ENCODE measurements around the gene PLEKHO1.

Gene PLEKHO1

GRCh38 chr1:150126811-150127210, 22.9 kb upstream of the PLEKHO1 start:
- CTCF ChIA-PET = interaction anchor here (0.5 to 2.5 kb wide), 3 partner anchors 14 to 61 kb away, joined by 3 to 10 read pairs (median 3); no protein-coding TSS in a partner anchor
- no peaks in the 10 kb centered on the region for H3K4me1 ChIP-seq (ENCODE audit: control insufficient read depth, insufficient read depth, low read length)
- H3K36me3 ChIP-seq (ENCODE audit: control insufficient read depth in 2 of 2, insufficient read depth in 1 of 2, low read length in 2 of 2) = peaks cover 3 to 9% of the 10 kb centered on the region in 2 experiments
- no peak for TF ChIP-seq ZNF202 (tag by site-specific recombination; IDR thresholded peaks at IDR 0.05; ENCODE audit: borderline replicate concordance)
- TF ChIP-seq ZNF785 (tag by site-specific recombination; IDR thresholded peaks at IDR 0.05) = no peak
- TF ChIP-seq SCRT2 (tag by site-specific recombination; IDR thresholded peaks at IDR 0.05) = peak; percentile 45; the same call in 1 of the 2 replicates
- H3K27ac ChIP-seq (ENCODE audit: extremely low read depth, low read depth, low read length) = no peak overlapping the region
- no peaks in the 10 kb centered on the region for H3K9me3 ChIP-seq (ENCODE audit: control insufficient read depth, insufficient read depth, low read depth, low read length)
- no peak overlapping the region for H3K4me3 ChIP-seq (ENCODE audit: low read depth, low read length)
- POLR2A ChIA-PET = interaction anchor here (0.8 kb wide), 1 partner anchor 32 kb away, joined by 3 read pairs; no protein-coding TSS in a partner anchor

DNA sequence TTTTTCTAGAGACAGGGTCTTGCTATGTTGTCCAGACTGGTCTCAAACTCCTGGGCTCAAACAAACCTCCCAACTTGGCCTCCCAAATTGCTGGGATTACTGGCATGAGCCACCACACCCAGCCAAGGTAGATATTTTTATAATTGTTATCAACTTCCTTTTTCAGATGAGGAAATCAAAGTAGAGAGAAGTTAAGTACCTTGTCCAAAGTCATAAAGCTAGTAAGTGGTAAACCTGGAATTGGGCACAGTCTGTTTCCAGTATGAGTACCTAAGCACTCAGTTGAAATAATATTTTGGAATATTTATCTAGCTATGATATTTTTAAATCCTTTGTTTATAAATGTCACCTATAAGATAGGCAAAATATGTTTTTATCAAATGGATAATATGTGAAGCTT, 22.3 kb upstream of the PLEKHO1 start:
- Histone ChIP-seq H3K4me3 (ENCODE audit: low read depth, low read length) (no peak overlapping the region), H3K36me3 (ENCODE audit: control insufficient read depth in 2 of 2, insufficient read depth in 1 of 2, low read length in 2 of 2) (peaks cover 0 to 9% of the 10 kb centered on the region in 2 experiments; a peak in 2 of 3 replicates), H3K9me3 (ENCODE audit: control insufficient read depth, insufficient read depth, low read depth, low read length) (no peaks in the 10 kb centered on the region), H3K27ac (ENCODE audit: extremely low read depth, low read depth, low read length) (no peak overlapping the region), H3K4me1 (ENCODE audit: control insufficient read depth, insufficient read depth, low read length) (no peaks in the 10 kb centered on the region)
- CTCF ChIA-PET = interaction anchor here (2.5 kb wide), 1 partner anchor 60 kb away, joined by 10 read pairs; no protein-coding TSS in a partner anchor
- POLR2A ChIA-PET = interaction anchor here (0.8 kb wide), 1 partner anchor 31 kb away, joined by 3 read pairs; no protein-coding TSS in a partner anchor
- TF ChIP-seq, protein P1, sequence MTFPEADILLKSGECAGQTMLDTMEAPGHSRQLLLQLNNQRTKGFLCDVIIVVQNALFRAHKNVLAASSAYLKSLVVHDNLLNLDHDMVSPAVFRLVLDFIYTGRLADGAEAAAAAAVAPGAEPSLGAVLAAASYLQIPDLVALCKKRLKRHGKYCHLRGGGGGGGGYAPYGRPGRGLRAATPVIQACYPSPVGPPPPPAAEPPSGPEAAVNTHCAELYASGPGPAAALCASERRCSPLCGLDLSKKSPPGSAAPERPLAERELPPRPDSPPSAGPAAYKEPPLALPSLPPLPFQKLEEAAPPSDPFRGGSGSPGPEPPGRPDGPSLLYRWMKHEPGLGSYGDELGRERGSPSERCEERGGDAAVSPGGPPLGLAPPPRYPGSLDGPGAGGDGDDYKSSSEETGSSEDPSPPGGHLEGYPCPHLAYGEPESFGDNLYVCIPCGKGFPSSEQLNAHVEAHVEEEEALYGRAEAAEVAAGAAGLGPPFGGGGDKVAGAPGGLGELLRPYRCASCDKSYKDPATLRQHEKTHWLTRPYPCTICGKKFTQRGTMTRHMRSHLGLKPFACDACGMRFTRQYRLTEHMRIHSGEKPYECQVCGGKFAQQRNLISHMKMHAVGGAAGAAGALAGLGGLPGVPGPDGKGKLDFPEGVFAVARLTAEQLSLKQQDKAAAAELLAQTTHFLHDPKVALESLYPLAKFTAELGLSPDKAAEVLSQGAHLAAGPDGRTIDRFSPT (tag by site-specific recombination; IDR thresholded peaks at IDR 0.05) = no peak
- TF ChIP-seq WT1 (tag by site-specific recombination; IDR thresholded peaks at IDR 0.05) (no peak), ZNF768 (tag by site-specific recombination; IDR thresholded peaks at IDR 0.05) (no peak), ZNF433 (tag by site-specific recombination; IDR thresholded peaks at IDR 0.05; ENCODE audit: low read depth) (no peak), ZNF561 (tag by site-specific recombination; IDR thresholded peaks at IDR 0.05; ENCODE audit: borderline replicate concordance) (no peak), ZNF626 (tag by site-specific recombination; IDR thresholded peaks at IDR 0.05) (no peak), ZNF23 (tag by site-specific recombination; IDR thresholded peaks at IDR 0.05; ENCODE audit: borderline replicate concordance) (no peak), ZNF175 (tag by site-specific recombination; IDR thresholded peaks at IDR 0.05) (no peak), ZNF623 (tag by site-specific recombination; IDR thresholded peaks at IDR 0.05) (no peak), CTCF (tag by site-specific recombination; IDR thresholded peaks at IDR 0.05) (no peak), ZNF266 (tag by site-specific recombination; IDR thresholded peaks at IDR 0.05; ENCODE audit: low read depth) (no peak), GLI2 (tag by site-specific recombination; IDR thresholded peaks at IDR 0.05; ENCODE audit: borderline replicate concordance, low read depth) (no peak), ZNF776 (tag by site-specific recombination; IDR thresholded peaks at IDR 0.05; ENCODE audit: borderline replicate concordance) (no peak), ZNF362 (tag by site-specific recombination; IDR thresholded peaks at IDR 0.05) (no peak), YY1 (tag by site-specific recombination; IDR thresholded peaks at IDR 0.05) (no peak), KLF16 (tag by site-specific recombination; IDR thresholded peaks at IDR 0.05) (no peak), ZIC2 (tag by site-specific recombination; IDR thresholded peaks at IDR 0.05) (no peak)
- TF ChIP-seq, protein P2, sequence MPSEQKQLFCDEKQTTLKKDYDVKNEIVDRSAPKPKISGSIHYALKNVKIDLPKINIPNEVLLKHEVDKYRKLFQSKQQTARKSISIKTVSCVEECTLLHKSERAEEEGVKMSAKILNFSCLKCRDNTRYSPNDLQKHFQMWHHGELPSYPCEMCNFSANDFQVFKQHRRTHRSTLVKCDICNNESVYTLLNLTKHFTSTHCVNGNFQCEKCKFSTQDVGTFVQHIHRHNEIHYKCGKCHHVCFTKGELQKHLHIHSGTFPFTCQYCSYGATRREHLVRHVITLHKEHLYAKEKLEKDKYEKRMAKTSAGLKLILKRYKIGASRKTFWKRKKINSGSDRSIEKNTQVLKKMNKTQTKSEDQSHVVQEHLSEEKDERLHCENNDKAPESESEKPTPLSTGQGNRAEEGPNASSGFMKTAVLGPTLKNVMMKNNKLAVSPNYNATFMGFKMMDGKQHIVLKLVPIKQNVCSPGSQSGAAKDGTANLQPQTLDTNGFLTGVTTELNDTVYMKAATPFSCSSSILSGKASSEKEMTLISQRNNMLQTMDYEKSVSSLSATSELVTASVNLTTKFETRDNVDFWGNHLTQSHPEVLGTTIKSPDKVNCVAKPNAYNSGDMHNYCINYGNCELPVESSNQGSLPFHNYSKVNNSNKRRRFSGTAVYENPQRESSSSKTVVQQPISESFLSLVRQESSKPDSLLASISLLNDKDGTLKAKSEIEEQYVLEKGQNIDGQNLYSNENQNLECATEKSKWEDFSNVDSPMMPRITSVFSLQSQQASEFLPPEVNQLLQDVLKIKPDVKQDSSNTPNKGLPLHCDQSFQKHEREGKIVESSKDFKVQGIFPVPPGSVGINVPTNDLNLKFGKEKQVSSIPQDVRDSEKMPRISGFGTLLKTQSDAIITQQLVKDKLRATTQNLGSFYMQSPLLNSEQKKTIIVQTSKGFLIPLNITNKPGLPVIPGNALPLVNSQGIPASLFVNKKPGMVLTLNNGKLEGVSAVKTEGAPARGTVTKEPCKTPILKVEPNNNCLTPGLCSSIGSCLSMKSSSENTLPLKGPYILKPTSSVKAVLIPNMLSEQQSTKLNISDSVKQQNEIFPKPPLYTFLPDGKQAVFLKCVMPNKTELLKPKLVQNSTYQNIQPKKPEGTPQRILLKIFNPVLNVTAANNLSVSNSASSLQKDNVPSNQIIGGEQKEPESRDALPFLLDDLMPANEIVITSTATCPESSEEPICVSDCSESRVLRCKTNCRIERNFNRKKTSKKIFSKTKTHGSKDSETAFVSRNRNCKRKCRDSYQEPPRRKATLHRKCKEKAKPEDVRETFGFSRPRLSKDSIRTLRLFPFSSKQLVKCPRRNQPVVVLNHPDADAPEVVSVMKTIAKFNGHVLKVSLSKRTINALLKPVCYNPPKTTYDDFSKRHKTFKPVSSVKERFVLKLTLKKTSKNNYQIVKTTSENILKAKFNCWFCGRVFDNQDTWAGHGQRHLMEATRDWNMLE (tag by site-specific recombination; conservative IDR thresholded peaks at IDR 0.05; ENCODE audit: low read depth) = no peak
- TF ChIP-seq, protein P3, sequence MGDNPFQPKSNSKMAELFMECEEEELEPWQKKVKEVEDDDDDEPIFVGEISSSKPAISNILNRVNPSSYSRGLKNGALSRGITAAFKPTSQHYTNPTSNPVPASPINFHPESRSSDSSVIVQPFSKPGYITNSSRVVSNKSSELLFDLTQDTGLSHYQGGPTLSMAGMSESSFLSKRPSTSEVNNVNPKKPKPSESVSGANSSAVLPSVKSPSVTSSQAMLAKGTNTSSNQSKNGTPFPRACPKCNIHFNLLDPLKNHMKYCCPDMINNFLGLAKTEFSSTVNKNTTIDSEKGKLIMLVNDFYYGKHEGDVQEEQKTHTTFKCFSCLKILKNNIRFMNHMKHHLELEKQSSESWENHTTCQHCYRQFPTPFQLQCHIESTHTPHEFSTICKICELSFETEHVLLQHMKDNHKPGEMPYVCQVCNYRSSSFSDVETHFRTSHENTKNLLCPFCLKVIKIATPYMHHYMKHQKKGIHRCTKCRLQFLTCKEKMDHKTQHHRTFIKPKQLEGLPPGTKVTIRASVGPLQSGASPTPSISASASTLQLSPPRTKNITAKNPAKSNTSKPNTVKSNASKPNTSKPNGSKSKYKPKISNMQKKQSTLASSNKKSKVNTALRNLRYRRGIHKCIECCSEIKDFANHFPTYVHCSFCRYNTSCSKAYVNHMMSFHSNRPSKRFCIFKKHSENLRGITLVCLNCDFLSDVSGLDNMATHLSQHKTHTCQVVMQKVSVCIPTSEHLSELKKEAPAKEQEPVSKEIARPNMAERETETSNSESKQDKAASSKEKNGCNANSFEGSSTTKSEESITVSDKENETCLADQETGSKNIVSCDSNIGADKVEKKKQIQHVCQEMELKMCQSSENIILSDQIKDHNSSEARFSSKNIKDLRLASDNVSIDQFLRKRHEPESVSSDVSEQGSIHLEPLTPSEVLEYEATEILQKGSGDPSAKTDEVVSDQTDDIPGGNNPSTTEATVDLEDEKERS (tag by site-specific recombination; IDR thresholded peaks at IDR 0.05) = no peak

All from HEK293 (cell line).